SH-SY5Y (cell line): Measurements from ENCODE around the gene PDHX.

Source experiments
- GATA2 ChIP-seq: IDR thresholded peaks from 2 replicates; pipeline ENCODE4 v1.6.1; 2011; ENCODE audit warnings: mild to moderate bottlenecking, low read depth, low read length
- GATA3 ChIP-seq: IDR thresholded peaks from 2 replicates; pipeline ENCODE4 v1.6.1; 2011; ENCODE audit warnings: low read depth, mild to moderate bottlenecking, low read length, moderate library complexity

- TF ChIP-seq GATA2 (no peak), GATA3 (no peak)
Measured at GRCh38 chr11:34972892-34973291, 56.5 kb downstream of the PDHX start.
